GM08714 (cell line): Measurements from ENCODE around the gene LRIG1.

Experiments used
- H3K4me3 ChIP-seq: fragments of 200-500 bp; sonication (Bioruptor generic); 2 replicates; pipeline ENCODE4 v1.5.1; 2014; ENCODE audit warnings: mild to moderate bottlenecking, low read length, inconsistent platforms
- ZNF274 ChIP-seq: IDR thresholded peaks from 2 replicates; pipeline ENCODE4 v1.6.1; 2012; ENCODE audit warnings: mild to moderate bottlenecking, low read depth, low read length

Gene LRIG1

GRCh38 chr3:66525771-66526170 is 24.9 kb upstream of the LRIG1 start:
- H3K4me3 ChIP-seq, result no peak overlapping the region
- no peak for TF ChIP-seq ZNF274

GRCh38 chr3:66520724-66521123 is 19.9 kb upstream of the LRIG1 start:
- TF ChIP-seq ZNF274, result no peak
- H3K4me3 ChIP-seq, result no peak overlapping the region

GRCh38 chr3:66518644-66519043 is 17.8 kb upstream of the LRIG1 start:
- H3K4me3 ChIP-seq, result no peak overlapping the region

GRCh38 chr3:66518126-66518525 is 17.3 kb upstream of the LRIG1 start:
- TF ChIP-seq ZNF274, result no peak
- H3K4me3 ChIP-seq, result no peak overlapping the region

More at GRCh38 chr3:66518644-66519043, 17.8 kb upstream of the LRIG1 start:
- TF ChIP-seq ZNF274, result no peak

- no peak for TF ChIP-seq ZNF274
- H3K4me3 ChIP-seq, result no peak overlapping the region
These were observed 16.4 kb upstream of the LRIG1 start for GRCh38 chr3:66517241-66517640.

- no peak for TF ChIP-seq ZNF274
These were observed 7.6 kb upstream of the LRIG1 start for GRCh38 chr3:66508461-66508860.

GRCh38 chr3:66507423-66508260 is 6.8 kb upstream of the LRIG1 start:
- no peak overlapping the region for H3K4me3 ChIP-seq
- TF ChIP-seq ZNF274, result no peak

More at GRCh38 chr3:66508461-66508860, 7.6 kb upstream of the LRIG1 start:
- H3K4me3 ChIP-seq, result no peak overlapping the region

- H3K4me3 ChIP-seq, result no peak overlapping the region
- no peak for TF ChIP-seq ZNF274
These were observed 5.3 kb upstream of the LRIG1 start for GRCh38 chr3:66506154-66506553.

- H3K4me3 ChIP-seq, result no peak overlapping the region
- no peak for TF ChIP-seq ZNF274
These were observed 4.2 kb upstream of the LRIG1 start for GRCh38 chr3:66504850-66505641.

GRCh38 chr3:66502981-66503380 is 2.2 kb upstream of the LRIG1 start:
- no peak overlapping the region for H3K4me3 ChIP-seq
- no peak for TF ChIP-seq ZNF274

GRCh38 chr3:66502245-66502874 is 1.5 kb upstream of the LRIG1 start:
- H3K4me3 ChIP-seq, result no peak overlapping the region
- TF ChIP-seq ZNF274, result no peak

GRCh38 chr3:66501483-66502244 is 842 bp upstream of the LRIG1 start:
- no peak for TF ChIP-seq ZNF274
- peak overlapping the region; percentile 54; the same call in 1 of the 2 replicates for H3K4me3 ChIP-seq

GRCh38 chr3:66499881-66500575 is 794 bp downstream of the LRIG1 start:
- H3K4me3 ChIP-seq, result peak overlapping the region; percentile 89
- TF ChIP-seq ZNF274, result no peak
